ENCODE results near the gene DOCK1.

DOCK1 gene

GRCh38 chr10:127259347-127259746, 354.1 kb downstream of the DOCK1 start:
- DNase-seq (ENCODE audit: low read depth): no peak
- no peak overlapping the region for H3K4me3 ChIP-seq (ENCODE audit: control insufficient read depth, low read depth, low read length)
- TF ChIP-seq, protein P1, sequence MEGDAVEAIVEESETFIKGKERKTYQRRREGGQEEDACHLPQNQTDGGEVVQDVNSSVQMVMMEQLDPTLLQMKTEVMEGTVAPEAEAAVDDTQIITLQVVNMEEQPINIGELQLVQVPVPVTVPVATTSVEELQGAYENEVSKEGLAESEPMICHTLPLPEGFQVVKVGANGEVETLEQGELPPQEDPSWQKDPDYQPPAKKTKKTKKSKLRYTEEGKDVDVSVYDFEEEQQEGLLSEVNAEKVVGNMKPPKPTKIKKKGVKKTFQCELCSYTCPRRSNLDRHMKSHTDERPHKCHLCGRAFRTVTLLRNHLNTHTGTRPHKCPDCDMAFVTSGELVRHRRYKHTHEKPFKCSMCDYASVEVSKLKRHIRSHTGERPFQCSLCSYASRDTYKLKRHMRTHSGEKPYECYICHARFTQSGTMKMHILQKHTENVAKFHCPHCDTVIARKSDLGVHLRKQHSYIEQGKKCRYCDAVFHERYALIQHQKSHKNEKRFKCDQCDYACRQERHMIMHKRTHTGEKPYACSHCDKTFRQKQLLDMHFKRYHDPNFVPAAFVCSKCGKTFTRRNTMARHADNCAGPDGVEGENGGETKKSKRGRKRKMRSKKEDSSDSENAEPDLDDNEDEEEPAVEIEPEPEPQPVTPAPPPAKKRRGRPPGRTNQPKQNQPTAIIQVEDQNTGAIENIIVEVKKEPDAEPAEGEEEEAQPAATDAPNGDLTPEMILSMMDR (IDR thresholded peaks at IDR 0.05; ENCODE audit: control insufficient read depth, insufficient read depth, low read depth, low read length, missing control alignments): no peak

- no peak overlapping the region for H3K4me3 ChIP-seq (ENCODE audit: control insufficient read depth, low read depth, low read length)
- TF ChIP-seq, protein P1 (IDR thresholded peaks at IDR 0.05; ENCODE audit: control insufficient read depth, insufficient read depth, low read depth, low read length, missing control alignments): no peak
- no peak for DNase-seq (ENCODE audit: low read depth)
Measured at GRCh38 chr10:127262606-127263005, 357.4 kb downstream of the DOCK1 start.

DNA sequence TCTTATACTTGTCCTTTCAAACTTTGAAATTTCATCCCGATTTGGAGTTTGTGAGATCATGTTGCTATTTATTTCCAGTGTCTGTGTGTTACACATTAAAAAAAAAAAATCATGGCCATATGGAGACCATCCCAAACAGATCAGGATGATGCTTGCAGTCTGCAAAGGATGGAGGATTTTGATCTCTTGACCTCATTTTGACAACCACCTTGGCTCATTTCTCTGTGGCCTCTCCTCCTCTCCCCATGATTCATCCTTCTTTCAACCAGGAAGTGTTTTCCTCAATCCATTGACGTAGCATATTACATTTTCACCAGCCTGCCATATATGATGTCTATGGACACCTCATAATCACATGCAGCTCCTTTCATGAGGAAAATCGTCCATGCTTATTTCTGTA, 360.1 kb downstream of the DOCK1 start:
- H3K4me3 ChIP-seq (ENCODE audit: control insufficient read depth, low read depth, low read length): no peak overlapping the region
- no peak for DNase-seq (ENCODE audit: low read depth)
- TF ChIP-seq, protein P1 (IDR thresholded peaks at IDR 0.05; ENCODE audit: control insufficient read depth, insufficient read depth, low read depth, low read length, missing control alignments): no peak

GRCh38 chr10:127266431-127266830, 361.2 kb downstream of the DOCK1 start:
- H3K4me3 ChIP-seq (ENCODE audit: control insufficient read depth, low read depth, low read length): no peak overlapping the region
- DNase-seq (ENCODE audit: low read depth): no peak
- TF ChIP-seq, protein P1 (IDR thresholded peaks at IDR 0.05; ENCODE audit: control insufficient read depth, insufficient read depth, low read depth, low read length, missing control alignments): no peak

DNA sequence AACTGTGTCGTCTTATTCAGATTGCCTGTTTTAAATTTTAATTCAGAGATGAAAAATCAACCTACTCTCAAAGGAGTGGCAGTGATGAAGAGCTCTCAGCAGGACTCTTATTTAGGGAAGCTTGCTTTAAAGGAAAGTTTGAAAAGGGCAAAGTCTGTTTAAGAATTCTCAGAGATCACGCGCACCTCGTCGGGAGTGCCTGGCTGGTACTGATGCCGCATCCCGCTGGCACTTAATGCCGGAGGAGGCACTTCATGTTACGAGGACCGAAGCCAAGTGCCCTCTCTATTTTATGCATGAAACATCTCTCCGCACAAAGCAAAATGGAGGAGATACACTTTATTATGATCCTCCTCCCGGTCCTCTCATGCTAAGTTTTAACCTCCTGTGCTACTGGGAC, 362.2 kb downstream of the DOCK1 start:
- TF ChIP-seq, protein P1 (IDR thresholded peaks at IDR 0.05; ENCODE audit: control insufficient read depth, insufficient read depth, low read depth, low read length, missing control alignments): no peak
- H3K4me3 ChIP-seq (ENCODE audit: control insufficient read depth, low read depth, low read length): no peak overlapping the region
- DNase-seq (ENCODE audit: low read depth): no peak

- TF ChIP-seq, protein P1 (IDR thresholded peaks at IDR 0.05; ENCODE audit: control insufficient read depth, insufficient read depth, low read depth, low read length, missing control alignments): no peak
- no peak for DNase-seq (ENCODE audit: low read depth)
- H3K4me3 ChIP-seq (ENCODE audit: control insufficient read depth, low read depth, low read length): no peak overlapping the region
Measured at GRCh38 chr10:127272076-127272475, 366.8 kb downstream of the DOCK1 start.

DNA sequence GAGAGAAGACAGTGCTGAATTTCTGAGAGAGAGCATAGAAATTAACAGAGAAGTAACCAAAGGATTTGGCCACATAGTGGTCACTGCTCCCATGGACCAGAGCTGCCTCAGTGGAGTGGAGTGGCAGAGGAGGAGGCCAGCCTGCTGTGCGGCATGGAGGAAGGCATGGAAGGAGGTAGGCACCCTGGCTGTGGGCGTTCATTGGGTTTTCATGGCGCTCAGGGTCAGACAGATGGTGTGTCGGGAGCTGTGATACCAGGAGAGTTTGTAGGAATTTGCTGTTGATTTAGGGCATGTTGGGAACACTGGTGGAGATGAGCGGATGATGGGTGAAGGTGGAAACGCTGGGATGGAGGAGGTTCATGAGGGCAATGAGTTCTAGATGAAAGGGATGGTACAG, 370.0 kb downstream of the DOCK1 start:
- H3K4me3 ChIP-seq (ENCODE audit: control insufficient read depth, low read depth, low read length): no peak overlapping the region
- TF ChIP-seq, protein P1 (IDR thresholded peaks at IDR 0.05; ENCODE audit: control insufficient read depth, insufficient read depth, low read depth, low read length, missing control alignments): no peak
- DNase-seq (ENCODE audit: low read depth): no peak
